ENCODE measurements around the gene RFTN1.

GRCh38 chr3:16447135-16447534 is 66.4 kb downstream of the RFTN1 start:
- TF ChIP-seq CTCF (IDR thresholded peaks at IDR 0.05) (no peak), POLR2A (IDR thresholded peaks at IDR 0.05) (no peak)

Data from testis (tissue), 2 donors.